ENCODE measurements around the gene TTC9B. TPM values are rescaled to one million over a fixed set of nuclear protein-coding genes. Genes with fewer than 3 reads are reported as not detected.
"Not testable (repeated sequence)": the region's sequence is repeated elsewhere in the genome, so short reads cannot be mapped to it uniquely, and the experiment has no call there.

Gene TTC9B
- total and polyA plus RNA-seq, 2 donors, result 0.13 to 0.21 TPM

- WGBS, result 83% methylated on average over 4 of the region's 4 CpGs
- H3K4me1 ChIP-seq (ENCODE audit: insufficient read depth); DNase-seq (ENCODE audit: extremely low spot score); H3K27ac ChIP-seq (ENCODE audit: low read depth); H3K36me3 ChIP-seq (ENCODE audit: insufficient read depth); H3K4me3 ChIP-seq (ENCODE audit: low read depth, low read length): not testable (repeated sequence)
Measured at GRCh38 chr19:40171293-40171692, 46.9 kb downstream of the TTC9B start.

DNA sequence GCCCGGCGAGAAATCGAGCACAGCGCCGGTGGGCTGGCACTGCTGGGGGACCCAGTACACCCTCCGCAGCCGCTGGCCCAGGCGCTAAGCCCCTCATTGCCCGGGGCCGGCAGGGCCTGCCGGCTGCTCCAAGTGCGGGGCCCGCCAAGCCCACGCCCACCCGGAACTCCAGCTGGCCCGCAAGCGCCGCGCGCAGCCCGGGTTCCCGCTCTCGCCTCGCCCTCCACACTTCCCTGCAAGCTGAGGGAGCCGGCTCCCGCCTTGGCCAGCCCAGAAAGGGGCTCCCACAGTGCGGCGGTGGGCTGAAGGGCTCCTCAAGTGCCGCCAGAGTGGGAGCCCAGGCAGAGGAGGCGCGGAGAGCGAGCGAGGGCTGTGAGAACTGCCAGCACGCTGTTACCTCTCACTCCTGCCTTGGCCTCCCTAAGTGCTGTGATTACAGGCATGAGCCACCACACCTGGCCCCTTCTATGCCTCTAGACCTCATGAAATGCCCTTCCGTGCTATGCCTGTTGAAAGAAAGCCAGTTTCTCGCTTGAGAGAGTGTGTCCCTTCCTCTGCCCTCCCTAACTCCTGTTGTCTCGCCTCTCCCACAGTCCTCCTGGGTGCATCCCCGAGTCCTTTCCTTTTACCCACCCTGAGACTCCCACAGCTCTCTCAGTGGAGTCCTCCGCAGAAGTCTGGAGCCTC is 47.7 kb downstream of the TTC9B start:
- not testable (repeated sequence) for H3K27ac ChIP-seq (ENCODE audit: low read depth); DNase-seq (ENCODE audit: extremely low spot score); H3K4me1 ChIP-seq (ENCODE audit: insufficient read depth); H3K4me3 ChIP-seq (ENCODE audit: low read depth, low read length); H3K36me3 ChIP-seq (ENCODE audit: insufficient read depth)
- 79% methylated on average over 34 of the region's 39 CpGs for WGBS

- H3K4me3 ChIP-seq (ENCODE audit: low read depth, low read length); H3K36me3 ChIP-seq (ENCODE audit: insufficient read depth); H3K27ac ChIP-seq (ENCODE audit: low read depth); H3K4me1 ChIP-seq (ENCODE audit: insufficient read depth); DNase-seq (ENCODE audit: extremely low spot score): not testable (repeated sequence)
- WGBS, result 70% methylated on average over 30 of the region's 30 CpGs
Measured at GRCh38 chr19:40169482-40170302, 48.5 kb downstream of the TTC9B start.

Other genes starting within 250 kb of the TTC9B start
- gene PSMC4, start 247.2 kb downstream of the TTC9B start, total RNA-seq, result 45.2 TPM
- gene PSMC4, start 247.2 kb downstream of the TTC9B start, polyA plus RNA-seq, result 81.4 TPM
- gene ZNF546, start 221.3 kb downstream of the TTC9B start, total RNA-seq, result 23.4 TPM
- gene ZNF546, start 221.3 kb downstream of the TTC9B start, polyA plus RNA-seq, result 2.3 TPM
- gene ZNF780B, start 162.2 kb downstream of the TTC9B start, total RNA-seq, result 45.3 TPM
- 9.8 TPM for gene ZNF780B, start 162.2 kb downstream of the TTC9B start, polyA plus RNA-seq
- gene ZNF780A, start 127.4 kb downstream of the TTC9B start, total RNA-seq, result 33.3 TPM
- 7.2 TPM for gene ZNF780A, start 127.4 kb downstream of the TTC9B start, polyA plus RNA-seq
- gene MAP3K10, start 27.0 kb downstream of the TTC9B start, total RNA-seq, result 4.1 TPM
- gene MAP3K10, start 27.0 kb downstream of the TTC9B start, polyA plus RNA-seq, result 11.9 TPM
- gene CCNP, start 8.3 kb upstream of the TTC9B start, total RNA-seq, result not detected
- gene CCNP, start 8.3 kb upstream of the TTC9B start, polyA plus RNA-seq, result 0.19 TPM
- gene AKT2, start 67.0 kb upstream of the TTC9B start, total RNA-seq, result 98.9 TPM
- gene AKT2, start 67.0 kb upstream of the TTC9B start, polyA plus RNA-seq, result 90.1 TPM
- gene C19orf47, start 130.0 kb upstream of the TTC9B start, total RNA-seq, result 4.9 TPM
- gene C19orf47, start 130.0 kb upstream of the TTC9B start, polyA plus RNA-seq, result 16.3 TPM
- 133 TPM for gene PLD3, start 130.3 kb upstream of the TTC9B start, total RNA-seq
- gene PLD3, start 130.3 kb upstream of the TTC9B start, polyA plus RNA-seq, result 289 TPM
- not detected for gene HIPK4, start 171.8 kb upstream of the TTC9B start, total RNA-seq
- 0.20 TPM for gene HIPK4, start 171.8 kb upstream of the TTC9B start, polyA plus RNA-seq
- 3.2 TPM for gene PRX, start 195.0 kb upstream of the TTC9B start, total RNA-seq
- gene PRX, start 195.0 kb upstream of the TTC9B start, polyA plus RNA-seq, result 6.7 TPM
- 6.8 TPM for gene SERTAD1, start 207.6 kb upstream of the TTC9B start, total RNA-seq
- gene SERTAD1, start 207.6 kb upstream of the TTC9B start, polyA plus RNA-seq, result 24.5 TPM
- gene SERTAD3, start 226.0 kb upstream of the TTC9B start, total RNA-seq, result 32.2 TPM
- 43.8 TPM for gene SERTAD3, start 226.0 kb upstream of the TTC9B start, polyA plus RNA-seq
- gene BLVRB, start 247.4 kb upstream of the TTC9B start, total RNA-seq, result 48.2 TPM
- 200 TPM for gene BLVRB, start 247.4 kb upstream of the TTC9B start, polyA plus RNA-seq
- 1.7 TPM for gene SPTBN4, start 248.6 kb upstream of the TTC9B start, total RNA-seq
- gene SPTBN4, start 248.6 kb upstream of the TTC9B start, polyA plus RNA-seq, result 3.8 TPM